Fibroblast of the aortic adventitia (primary cell): Measurements from ENCODE around the gene TUBB. TPM values are rescaled to one million over a fixed set of nuclear protein-coding genes. Genes with fewer than 3 reads are reported as not detected.

Experiments
- DNase-seq: peaks from one replicate; pipeline ENCODE4 v3.0.0-alpha.2; 2010; ENCODE audit warnings: low read depth
- H3K4me3 ChIP-seq: 2 replicates; pipeline ENCODE4 v1.5.1; 2011; ENCODE audit warnings: low read depth, mild to moderate bottlenecking, control low read depth, low read length, moderate library complexity
- CTCF ChIP-seq: IDR thresholded peaks from 2 replicates; pipeline ENCODE4 v1.5.1; 2011; ENCODE audit warnings: mild to moderate bottlenecking, low read length, control low read depth, inconsistent platforms; ENCODE audit not compliant: insufficient read depth
- total RNA-seq: library from RNA; depleted of rRNA; stranded (reverse); fragments of >200 nt; gene quantifications from 2 replicates; pipeline ENCODE4 v1.2.3, GENCODE V29; 2012; ENCODE audit warnings: low replicate concordance

TUBB gene
- total RNA-seq, 1 donor: 996 TPM

- no peak for TF ChIP-seq CTCF
- H3K4me3 ChIP-seq: no peak overlapping the region
- no peak for DNase-seq
These were observed 6.6 kb downstream of the TUBB start for GRCh38 chr6:30726506-30727413.

GRCh38 chr6:30727920-30728553 lies 7.9 kb downstream of the TUBB start:
- no peak overlapping the region for H3K4me3 ChIP-seq
- DNase-seq: peak; percentile 65
- TF ChIP-seq CTCF: peak; percentile 44

GRCh38 chr6:30730601-30731435 lies 10.7 kb downstream of the TUBB start:
- no peak overlapping the region for H3K4me3 ChIP-seq
- no peak for DNase-seq
- TF ChIP-seq CTCF: peak; percentile 40

GRCh38 chr6:30732237-30732943 lies 12.2 kb downstream of the TUBB start:
- no peak overlapping the region for H3K4me3 ChIP-seq
- no peak for TF ChIP-seq CTCF
- DNase-seq: no peak

- no peak overlapping the region for H3K4me3 ChIP-seq
- TF ChIP-seq CTCF: no peak
- no peak for DNase-seq
These were observed 15.6 kb downstream of the TUBB start for GRCh38 chr6:30735668-30736314.

GRCh38 chr6:30738532-30738931 lies 18.4 kb downstream of the TUBB start:
- no peak overlapping the region for H3K4me3 ChIP-seq
- no peak for DNase-seq
- no peak for TF ChIP-seq CTCF
